GM10266 (cell line): ENCODE measurements around the gene SYDE2.

ENCODE experiments used
- DNase-seq: peaks from one replicate; pipeline ENCODE4 v3.0.0; 2012; ENCODE audit errors: extremely low spot score
- TF ChIP-seq, protein P1 (sequence below): IDR thresholded peaks from 2 replicates; pipeline ENCODE4 v1.5.1; 2012; ENCODE audit warnings: mild to moderate bottlenecking, low read depth; ENCODE audit not compliant: control insufficient read depth, insufficient read depth; ENCODE audit errors: missing control alignments

SYDE2 gene

DNA sequence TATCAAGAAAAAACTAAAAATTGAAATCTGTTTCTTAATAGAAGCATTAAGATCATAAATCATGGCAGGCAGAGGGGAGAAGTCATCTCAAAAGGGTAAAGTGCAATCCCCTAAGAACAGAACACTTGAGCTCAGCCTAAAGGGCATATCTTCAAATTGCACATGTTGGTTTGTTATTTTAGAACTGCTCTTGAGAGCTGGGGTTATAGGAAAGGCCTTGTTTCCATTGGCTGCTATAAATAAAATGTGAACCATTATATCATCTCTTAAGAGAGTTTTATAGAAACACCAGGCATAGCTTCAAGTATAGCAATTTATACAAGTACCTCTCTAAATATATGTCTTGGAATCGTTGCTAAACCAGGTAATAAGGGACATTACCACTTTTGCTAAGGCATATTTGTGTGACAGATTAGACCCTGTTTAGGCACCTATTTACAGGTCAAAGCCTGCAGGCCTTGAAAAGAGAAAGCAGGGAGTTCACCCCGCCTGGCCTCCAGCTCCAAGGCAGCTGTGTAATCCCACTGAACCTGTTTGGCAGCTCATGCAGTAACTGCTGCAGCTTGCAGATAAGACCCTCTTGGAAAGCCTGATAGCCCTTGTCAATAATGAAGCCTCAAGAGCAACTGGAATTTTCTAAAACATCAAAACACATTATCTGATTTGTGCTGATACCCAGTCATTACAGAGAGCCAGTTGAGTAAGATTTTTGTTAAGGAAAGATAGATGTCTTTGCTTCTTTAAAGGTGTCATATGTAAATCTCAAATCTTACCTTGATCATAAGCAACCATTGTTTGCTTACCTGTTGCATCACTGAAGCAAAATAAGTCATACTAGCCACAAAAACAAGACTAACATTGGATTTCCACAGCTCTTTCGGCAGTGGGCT, 24.2 kb upstream of the SYDE2 start:
- TF ChIP-seq, protein P1, sequence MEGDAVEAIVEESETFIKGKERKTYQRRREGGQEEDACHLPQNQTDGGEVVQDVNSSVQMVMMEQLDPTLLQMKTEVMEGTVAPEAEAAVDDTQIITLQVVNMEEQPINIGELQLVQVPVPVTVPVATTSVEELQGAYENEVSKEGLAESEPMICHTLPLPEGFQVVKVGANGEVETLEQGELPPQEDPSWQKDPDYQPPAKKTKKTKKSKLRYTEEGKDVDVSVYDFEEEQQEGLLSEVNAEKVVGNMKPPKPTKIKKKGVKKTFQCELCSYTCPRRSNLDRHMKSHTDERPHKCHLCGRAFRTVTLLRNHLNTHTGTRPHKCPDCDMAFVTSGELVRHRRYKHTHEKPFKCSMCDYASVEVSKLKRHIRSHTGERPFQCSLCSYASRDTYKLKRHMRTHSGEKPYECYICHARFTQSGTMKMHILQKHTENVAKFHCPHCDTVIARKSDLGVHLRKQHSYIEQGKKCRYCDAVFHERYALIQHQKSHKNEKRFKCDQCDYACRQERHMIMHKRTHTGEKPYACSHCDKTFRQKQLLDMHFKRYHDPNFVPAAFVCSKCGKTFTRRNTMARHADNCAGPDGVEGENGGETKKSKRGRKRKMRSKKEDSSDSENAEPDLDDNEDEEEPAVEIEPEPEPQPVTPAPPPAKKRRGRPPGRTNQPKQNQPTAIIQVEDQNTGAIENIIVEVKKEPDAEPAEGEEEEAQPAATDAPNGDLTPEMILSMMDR = no peak
- no peak for DNase-seq

DNA sequence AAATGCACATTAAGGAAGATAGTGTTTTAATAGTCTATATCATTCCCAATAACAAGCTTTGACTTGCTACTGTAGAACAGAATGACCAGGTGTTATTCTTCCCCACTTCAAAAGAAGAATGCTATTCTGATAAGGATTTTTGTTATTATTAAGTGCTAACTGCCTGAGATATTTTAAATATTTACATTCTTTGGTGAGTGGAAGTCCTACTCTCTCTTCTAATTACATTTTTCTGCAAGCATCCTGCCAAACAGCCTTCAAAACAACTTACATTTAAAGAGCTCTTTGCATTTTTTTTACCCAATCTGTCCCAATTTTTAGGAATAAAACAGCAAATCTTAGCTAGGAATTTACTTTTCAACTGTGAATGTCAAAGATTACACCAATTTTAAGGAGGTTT, 23.5 kb upstream of the SYDE2 start:
- DNase-seq = no peak
- TF ChIP-seq, protein P1 = no peak

DNA sequence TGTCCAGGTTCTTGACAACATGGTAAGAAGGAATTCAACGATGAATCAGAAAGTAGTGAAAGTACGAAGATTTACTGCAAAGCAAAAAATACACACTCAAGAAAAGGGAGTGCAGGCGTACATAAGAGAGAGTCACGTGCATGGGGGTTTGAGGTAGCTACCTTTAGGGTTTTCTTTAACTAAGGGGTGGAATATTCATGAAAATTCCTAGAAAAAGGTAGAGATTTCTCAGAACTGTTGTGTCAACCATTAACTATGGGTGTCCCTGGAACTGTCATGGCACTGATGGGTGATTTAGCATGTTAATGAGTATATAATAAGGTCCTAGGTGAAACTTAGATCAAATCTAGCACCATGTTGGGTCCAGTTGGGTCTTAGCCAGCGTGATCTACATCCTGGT, 22.5 kb upstream of the SYDE2 start:
- TF ChIP-seq, protein P1 = no peak

DNA sequence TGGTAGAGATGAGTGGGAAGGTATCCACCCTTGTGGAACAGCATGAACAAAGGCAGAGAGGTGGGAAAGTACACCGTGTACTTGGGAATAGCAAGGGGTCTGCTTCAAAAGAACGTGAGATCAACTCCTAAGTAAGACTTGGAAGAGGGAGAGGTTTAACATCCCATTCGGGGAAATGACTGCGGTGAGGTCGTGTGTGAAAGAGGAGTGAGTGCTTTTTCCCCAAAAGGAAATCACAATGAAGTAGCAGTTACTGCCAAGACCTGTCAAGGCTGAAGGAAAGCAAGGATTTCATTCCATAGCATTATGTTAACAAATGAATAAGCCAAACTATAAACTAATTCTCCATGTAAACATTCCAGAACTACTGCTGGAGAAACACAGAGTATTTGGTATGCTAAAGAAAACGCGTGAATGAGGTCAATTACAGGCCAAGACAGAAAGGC, 20.0 kb upstream of the SYDE2 start:
- TF ChIP-seq, protein P1 = no peak
- no peak for DNase-seq

More for the DNA sequence above, 22.5 kb upstream of the SYDE2 start:
- DNase-seq = no peak

DNA sequence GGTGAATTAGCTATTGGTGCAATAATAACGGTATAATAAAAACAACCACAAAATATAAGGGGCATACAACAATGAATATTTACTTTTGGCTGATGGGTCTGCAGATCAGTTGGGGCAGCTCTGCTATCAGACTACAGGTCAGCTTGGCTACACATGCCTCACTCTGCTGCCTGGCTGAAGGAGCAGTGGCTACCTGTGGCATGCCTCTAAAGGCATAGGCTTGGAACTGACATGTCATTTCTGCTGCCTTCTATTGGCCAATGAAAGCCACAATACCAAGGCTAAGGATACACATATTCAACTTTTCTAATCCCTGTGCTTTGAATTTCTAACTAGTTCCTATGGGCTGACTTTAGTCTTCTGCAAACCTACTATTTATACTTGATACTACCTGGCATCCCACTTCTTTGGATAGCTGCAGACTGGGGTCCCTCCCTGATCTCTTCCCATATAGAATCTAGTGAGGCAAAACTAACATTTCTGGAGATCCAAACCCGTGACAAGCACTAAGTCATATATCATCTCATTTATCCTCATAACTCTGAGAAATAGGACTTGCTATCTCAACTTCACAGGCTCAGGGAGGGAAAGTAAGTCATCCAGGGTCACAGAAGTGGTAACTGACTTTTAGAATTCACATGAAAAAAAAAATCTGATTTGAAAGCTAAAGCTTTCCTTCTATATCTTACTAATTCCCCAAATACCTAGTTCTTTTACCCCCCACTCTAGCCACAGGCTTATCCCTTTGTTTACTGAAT, 19.2 kb upstream of the SYDE2 start:
- TF ChIP-seq, protein P1 = no peak
- DNase-seq = no peak

DNA sequence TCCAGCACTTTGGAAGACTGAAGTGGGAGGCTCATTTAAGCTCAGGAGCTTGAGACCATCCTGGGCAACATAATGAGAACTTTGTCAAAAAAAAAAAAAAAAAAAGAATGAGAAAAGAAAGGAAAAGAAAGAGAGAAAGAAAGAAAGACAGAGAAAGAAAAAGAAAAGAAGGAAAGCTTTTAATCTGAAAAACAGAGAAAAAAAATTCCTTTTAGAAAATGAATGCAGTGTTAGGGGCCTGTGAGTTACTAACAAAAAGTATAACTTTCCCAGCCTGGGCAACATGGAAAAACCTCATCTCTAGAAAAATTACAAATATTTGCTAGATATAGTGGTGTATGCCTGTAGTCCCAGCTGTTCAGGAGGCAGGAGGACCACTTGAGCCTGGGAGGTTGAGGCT, 15.9 kb upstream of the SYDE2 start:
- no peak for DNase-seq
- TF ChIP-seq, protein P1 = no peak
